NOMO-1 treated with DMSO at 0.1 percent for 48 hours (cell line): Measurements from ENCODE around the gene ANKRD55.
A peak's percentile ranks its signal among the peaks of the same experiment; 100 is the strongest.
"Not testable (repeated sequence)": the region's sequence is repeated elsewhere in the genome, so short reads cannot be mapped to it uniquely, and the experiment has no call there.

Experiments
- DNase-seq: peaks from one replicate; lab custom pipeline; 2025; ENCODE audit not compliant: unreplicated experiment; lab: John Stamatoyannopoulos, UW

The ANKRD55 gene

DNA sequence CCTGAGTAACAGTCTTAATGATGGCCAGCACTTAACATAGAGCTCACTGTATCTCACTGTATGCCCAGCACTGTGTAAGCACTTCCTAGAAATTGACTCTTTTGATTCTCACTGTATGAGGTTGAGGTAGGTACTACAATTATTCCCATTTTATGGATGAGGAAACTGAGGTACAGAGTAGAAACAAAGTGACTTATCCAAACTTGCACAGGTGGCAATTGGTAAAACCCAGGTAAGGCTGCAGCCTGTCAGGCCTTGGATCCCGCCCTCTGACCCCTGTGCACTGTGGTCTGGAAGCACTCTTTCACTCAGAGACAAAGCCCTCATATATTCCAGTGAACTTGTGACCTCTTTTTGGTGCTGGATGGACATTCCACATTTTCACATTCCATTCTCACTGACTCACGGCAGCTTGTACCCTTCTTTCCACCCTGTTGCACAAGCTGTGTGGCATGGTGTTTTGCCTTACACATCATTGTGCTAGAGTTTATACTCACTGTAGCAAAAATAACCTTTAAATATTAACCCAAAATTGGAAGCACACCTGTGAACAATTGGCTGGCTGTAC lies 21.7 kb downstream of the ANKRD55 start:
- DNase-seq: no peak

DNA sequence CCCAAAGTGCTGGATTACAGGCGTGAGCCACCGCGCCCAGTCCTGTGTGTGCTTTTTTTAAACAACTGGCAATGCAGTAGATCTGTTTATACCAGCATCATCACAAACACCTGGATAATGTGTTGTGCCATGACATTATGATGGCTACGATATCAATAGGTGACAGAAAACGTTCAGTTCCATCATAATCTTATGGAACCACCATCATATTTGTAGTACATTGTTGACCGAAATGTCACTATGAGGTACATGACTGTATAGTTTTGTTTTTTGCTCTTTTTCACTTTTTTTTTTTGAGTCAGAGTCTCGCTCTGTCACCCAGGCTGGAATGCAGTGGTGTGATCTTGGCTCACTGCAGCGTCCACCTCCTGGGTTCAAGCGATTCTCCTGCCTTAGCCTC lies 24.4 kb downstream of the ANKRD55 start:
- DNase-seq: no peak

DNA sequence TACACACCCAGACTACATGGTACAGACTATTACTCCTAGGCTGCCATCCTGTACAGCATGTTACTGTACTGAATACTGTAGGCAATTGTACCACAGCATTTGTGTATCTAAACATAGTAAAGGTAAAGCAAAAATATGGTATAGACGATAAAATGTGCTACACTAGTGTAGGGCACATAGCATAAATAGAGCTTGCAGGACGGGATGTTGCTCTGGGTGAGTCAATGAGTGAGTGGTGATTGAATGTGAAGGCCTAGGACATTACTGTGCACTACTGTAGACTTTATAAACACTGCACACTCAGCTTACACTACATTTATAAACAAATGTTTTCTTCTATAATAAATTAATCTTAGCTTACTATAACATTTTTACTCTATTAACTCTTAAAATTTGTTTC lies 25.6 kb downstream of the ANKRD55 start:
- DNase-seq: no peak

DNA sequence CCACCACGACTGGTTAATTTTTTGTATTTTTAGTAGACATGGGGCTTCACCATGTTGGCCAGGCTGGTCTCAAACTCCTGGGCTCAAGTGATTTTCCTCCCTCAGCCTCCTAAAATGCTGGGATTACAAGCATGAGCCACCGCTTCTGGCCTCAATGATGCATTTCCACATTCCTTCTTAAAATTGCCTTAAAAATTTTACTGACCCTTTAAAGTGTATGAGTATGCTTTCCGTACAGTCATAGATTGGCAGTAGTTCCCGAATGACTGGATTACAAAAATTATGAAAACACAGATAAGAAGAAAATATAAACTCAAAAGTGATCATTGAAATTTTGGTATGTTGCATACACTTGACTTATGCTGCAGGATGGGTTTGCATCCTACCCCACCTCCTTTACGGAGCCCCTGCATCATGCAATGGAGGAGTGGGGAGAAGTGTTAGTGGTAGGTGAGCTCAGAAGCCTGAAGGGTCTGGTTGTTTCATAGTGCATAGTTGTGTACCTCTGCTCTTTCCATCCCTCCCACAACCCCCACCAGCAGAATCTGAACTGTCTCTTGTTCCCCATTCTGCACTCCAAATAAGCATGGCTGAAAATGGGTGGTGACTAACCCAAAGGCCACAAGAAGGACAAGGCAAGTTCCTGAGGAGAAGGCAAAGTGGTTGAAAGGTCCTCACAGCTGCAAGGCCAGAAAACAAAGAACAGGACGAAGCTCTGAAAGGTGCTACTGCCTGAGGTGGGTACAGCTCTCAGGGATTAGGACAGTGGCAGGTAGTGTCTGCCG lies 26.8 kb downstream of the ANKRD55 start:
- DNase-seq: no peak

DNA sequence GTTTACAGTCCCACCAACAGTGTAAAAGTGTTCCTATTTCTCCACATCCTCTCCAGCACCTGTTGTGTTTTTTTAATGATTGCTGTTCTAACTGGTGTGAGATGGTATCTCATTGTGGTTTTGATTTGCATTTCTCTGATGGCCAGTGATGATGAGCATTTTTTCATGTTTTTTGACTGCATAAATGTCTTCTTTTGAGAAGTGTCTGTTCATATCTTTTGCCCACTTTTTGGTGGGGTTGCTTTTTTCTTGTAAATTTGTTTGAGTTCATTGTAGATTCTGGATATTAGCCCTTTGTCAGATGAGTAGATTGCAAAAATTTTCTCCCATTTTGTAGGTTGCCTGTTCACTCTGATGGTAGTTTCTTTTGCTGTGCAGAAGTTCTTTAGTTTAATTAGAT lies 29.2 kb downstream of the ANKRD55 start:
- not testable (repeated sequence) for DNase-seq

DNA sequence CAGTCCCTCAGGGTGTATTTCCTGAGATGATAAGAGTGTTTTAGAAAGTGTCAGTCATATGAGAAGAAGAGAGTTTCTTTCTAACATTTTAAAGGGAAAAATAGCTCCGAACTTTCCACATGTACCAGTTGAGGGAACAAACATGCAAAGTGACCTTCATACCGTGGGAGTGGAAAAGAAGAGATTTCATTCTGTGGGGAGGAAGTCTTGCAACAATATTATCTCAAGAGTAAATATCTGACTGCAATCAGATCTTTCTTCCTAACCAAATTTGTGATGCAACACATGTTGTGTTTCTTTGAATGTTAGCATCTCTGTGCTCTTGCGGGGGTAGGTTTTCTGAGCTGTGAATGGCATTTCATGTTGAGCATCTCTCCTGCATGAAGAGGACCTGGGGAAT lies 30.6 kb downstream of the ANKRD55 start:
- DNase-seq: no peak

DNA sequence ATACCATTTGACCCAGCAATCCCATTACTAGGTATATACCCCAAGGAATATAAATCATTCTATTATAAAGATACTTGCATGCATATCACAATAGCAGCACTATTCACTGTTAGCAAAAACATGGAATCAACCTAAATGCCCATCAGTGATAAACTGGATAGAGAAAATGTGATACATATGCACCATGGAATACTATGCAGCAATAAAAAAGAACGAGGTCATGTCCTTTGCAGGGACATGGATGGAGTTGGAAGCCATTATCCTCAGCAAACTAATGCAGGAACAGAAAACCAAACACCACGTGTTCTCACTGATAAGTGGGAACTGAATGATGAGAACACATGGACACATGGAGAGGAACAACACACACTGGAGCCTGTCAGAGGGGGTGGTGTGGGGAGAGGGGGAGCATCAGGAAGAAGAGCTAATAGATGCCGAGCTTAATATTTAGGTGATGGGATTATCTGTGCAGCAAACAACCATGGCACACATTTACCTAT lies 31.3 kb downstream of the ANKRD55 start:
- DNase-seq: not testable (repeated sequence)

DNA sequence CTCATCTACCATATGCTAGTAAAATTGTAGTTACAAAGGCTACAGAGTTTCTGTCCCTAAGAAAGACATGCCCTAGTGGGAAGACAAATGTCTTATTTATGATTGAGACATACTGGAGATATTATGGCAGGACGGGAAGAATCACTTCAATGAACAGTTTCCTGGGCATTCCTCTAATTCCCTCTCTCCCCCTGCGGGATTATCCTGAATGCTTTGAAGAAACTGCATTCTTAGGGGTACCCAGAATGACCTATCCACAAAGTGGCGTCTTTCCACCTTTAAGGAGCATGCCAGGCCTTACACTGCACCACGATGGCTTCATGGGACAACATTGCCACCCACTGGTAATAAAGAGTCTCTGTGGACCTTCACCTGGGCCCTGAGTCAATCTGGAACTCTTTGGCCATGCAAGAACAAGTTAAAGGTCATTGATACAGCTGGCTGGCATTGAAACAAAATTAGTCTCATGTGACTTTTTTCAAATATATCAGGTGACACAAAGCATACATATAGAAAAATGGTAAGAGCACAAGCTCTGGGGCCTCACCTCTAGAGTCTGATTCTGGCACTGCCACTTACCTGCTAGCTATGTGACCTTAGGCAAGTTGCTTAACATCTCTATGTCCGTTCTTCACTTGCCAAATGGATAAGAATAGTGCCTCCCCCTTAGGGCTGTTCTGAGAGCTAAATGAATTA lies 32.0 kb downstream of the ANKRD55 start:
- DNase-seq: peak; percentile 79

DNA sequence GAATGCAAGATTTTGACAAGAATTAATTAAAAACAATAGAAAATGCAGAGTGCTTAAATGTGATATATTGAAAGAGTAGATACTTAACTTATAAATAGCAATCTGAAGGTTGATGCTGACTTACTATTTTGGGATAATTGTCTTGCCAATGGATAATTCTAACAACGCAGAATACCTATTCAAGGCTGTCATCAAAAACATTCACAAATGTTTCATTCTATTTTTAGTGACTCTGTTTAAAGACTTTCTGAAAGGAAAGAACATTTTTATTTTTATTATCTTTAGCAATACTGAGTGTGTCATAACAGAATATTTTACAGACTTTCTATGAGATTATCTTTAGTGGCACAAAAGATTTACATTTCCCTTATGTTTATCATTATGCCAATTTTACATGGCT lies 38.1 kb downstream of the ANKRD55 start:
- DNase-seq: no peak

DNA sequence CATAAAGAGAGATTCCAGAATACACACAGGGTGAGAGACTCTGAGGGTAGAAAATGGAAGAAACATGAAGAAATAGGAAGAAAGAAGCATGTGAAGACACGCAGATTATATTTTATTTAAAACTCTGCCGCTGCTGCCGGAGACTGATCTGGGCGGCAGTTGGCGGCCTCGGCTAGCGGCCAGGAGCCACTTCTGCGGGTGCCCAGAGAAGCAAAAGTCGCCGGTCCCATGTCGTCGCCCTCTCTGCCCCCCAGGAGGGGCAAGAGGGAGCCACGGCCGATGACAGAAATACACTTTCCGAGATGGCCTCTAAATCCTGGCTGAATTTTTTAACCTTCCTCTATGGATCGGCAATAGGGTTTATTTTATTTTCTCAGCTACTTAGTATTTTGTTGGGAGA lies 40.9 kb downstream of the ANKRD55 start:
- DNase-seq: no peak

DNA sequence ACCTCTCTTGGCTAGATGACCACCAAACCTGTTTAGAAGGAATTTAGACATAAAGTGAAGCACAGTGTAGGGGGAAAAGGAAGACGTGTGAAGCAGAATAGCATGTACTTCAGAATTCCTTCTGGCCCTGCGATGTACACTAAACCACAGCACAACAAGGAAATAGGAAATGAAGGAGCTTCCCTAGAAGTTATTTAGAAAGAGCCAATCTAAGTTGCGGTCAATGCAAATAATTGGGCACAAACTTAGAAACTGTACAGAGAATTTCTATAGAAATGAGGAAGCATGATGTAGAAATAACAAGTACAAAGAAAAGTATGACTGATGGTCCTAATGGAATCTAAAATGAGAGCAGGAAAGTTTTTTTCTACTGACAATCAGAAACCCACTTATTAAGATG lies 41.5 kb downstream of the ANKRD55 start:
- DNase-seq: peak; percentile 79

DNA sequence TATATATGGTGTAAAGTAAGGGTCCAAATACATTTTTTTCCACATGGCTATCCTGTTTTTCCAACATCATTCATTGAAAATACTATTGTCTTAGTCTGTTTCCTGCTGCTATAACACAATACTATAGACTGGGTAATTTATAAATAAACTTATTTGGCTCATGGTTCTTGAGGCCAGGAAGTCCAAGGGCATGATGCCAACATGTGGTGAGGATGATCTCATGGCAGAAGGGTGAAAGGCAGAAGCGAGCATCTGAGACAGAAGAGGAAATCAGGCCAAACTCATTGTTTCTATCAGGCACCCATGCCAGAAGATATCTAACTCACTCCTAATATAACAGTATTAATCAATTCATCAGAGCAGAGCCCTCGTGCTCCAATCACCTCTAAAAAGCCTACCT lies 42.6 kb downstream of the ANKRD55 start:
- no peak for DNase-seq

DNA sequence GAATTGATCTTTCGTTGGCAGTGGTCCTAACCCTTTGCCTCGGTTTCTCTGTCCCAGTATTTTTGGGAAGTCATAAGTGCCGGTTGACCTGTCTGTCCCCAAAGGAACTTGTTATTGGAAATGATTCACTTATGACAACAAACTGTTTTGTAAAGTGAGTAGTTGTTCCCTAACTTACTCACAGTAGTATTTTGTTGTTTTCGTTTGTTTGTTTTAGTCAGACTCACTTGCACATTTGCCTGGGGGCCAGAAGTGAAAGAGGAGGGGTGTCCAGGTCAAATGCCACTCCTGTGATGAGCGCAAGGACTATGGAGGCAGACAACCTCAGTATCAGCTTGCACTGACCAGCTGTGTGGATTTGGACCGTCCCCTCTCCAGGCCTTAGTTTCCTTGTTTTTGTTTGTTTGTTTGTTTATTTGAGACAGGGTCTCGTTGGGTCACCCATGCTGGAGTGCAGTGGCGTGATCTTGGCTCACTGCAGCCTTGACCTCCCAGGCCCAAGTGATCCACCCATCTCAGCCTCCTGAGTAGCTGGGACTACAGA lies 47.3 kb downstream of the ANKRD55 start:
- no peak for DNase-seq

DNA sequence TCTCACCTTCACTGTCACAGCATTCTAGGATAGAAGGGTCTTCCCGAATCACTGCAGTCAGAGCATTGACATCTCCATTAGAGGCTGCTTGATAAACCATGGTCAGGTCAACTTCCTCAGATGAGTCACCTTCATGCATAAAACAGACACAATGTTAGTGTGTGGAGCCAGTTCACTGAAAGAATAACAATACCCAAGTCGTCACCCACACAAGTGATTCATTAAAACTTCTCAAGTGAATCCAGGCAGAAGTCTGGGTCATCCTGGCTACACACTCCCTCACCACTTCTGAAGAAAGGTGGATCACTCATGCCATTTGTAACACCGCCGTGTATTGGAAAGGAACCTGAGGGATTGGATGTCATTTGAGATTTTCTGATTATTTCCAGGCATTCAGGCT lies 49.6 kb downstream of the ANKRD55 start:
- DNase-seq: peak; percentile 53

DNA sequence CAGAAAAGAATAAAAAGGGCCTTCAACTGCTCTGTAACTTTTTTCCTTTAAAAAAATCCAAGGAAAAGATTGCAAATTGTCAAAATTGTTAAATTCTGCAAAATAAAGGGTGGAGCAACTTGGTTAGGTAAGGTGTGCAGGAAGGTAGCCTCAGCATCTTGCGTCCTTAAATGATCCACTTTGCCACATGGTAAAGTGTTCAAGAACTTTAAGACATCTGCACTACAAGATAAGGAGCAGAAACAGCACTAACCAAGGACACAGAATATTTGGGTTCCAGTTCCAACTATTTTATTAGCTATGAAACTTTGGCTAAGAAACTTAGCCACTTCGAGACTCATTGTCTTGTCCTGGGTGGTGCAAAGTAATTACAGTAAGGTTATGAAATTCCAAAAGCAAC lies 53.7 kb downstream of the ANKRD55 start:
- DNase-seq: no peak

DNA sequence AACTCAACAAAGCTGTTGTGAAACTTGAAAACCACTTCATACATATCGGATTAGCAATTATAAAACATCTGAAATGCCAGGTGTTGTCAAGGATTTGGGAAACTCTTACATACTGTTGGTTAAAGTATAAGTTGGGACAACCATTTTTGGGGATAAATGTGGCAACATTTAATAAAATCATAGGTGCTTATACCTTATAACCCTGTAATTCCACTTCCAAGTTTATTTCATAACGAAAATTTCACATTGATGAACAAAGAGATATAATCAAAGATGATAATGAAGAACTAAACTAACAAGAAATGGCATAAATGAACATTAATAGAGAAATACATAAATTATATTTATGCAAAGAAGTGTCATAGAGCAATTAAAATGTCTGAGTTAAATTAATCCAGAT lies 54.3 kb downstream of the ANKRD55 start:
- no peak for DNase-seq

DNA sequence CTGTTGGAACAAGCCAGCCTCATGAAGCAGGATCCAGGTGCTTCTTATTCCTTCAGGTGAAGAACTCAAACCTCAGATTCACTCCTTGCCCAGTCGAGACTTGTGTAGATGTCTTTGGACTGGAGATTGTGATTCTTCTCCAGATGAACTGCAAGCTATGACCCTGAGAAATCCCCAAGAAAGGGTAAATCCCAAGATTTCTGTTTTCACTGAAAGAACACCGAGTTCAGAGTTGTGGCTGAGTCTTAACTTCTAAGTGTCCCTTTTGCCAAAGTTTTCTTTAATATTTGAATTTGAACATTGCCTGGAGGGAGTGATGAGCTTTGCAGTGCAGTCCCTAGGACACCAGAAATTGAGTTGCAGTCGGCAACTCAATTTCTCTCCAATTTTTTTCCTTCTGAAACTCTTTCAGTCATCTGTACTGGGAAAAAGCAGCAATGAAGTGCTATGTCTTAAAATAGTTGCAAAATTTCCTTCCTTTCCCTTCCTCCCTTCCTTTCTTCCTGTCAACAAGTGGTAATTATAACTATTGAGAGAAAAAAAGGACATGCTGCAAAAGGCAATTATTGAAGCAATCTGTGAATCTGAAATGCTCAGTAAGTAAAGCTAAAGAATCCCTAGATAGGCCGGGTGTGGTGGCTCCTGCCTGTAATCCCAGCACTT lies 56.1 kb downstream of the ANKRD55 start:
- no peak for DNase-seq

DNA sequence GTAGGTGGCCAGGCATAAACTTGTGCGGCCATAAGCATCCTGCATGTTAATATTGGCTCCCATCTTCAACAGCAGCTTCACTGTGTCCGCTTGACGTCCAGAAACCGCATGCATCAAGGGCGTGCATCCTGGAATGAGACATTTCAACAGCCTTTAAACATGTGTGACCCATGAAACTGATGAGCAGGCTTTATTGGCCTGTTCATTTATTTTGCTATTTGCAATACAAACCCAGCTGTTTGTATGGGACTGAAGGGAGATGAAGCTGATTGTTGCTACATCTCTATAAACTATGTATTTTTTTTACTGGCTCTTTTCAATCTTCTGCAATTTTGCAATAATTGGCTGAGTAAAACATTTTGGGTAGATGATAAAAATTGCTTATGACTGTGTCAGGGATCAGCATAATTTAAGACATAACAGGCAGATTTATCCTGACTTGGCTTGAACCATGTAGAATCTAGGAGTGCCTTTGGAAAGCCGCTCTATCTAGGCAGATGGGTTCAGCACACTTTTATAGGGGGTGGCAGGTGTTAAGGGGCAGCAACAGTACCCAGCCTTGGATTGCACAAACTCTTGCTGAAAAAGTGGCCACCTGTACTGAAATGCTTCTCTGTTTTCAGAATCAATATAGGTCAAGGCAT lies 56.9 kb downstream of the ANKRD55 start:
- peak; percentile 26 for DNase-seq

DNA sequence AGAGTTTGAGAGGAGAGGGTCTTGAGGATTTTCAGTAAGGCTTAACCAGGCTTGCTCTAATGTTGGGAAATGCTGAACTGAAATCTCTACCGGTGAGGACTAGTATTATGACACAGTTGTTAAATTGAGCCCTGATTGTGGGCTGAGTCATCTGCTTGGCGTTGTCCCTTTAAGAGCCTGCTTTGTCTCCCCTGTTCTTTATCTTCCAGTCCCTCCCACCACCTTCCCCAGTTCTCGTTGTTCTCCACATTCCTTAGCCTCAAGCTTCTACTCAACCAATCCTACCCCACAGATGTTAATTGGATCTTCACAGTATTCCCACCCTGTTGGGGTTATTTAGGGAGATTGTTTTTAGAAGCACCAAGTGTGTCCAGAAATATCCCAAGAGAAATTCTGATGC lies 57.6 kb downstream of the ANKRD55 start:
- peak; percentile 84 for DNase-seq

DNA sequence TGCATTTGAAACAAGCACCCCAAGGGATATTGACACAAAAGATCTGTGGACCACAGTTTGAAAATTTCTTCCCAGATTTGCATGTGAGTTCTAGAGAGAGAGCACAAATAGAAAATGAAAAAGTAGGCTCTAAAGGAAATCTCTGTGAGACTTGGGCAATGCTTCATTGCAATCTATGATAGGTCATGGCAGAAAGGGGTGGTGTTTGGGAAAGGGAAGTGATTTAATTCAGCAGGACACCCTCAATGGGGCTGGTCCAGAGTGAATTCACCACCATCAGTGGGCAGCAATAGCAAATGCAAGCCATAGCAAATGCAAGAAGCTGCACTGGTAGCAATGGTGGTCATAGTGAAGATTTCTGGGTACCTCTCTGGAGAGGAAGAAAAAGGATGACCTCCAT lies 58.1 kb downstream of the ANKRD55 start:
- DNase-seq: peak; percentile 42

DNA sequence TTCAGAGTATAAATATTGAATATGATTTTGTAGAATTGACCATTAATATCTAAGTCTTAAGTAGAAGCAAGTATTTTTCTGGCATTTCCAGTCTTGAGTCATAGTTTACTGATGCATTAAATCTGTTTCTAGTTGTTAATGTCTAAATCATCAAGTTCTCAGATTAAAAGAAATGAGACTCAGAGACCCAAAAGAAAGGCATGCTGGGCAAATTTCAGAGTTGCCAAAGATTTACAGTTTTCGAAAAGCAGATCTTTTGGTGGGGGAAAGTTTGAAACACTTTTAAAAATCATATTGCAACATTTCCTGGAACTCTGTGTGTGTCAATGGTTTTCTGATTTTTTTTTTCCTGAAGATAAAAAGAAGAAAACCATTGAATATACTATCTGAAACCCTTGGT lies 60.9 kb downstream of the ANKRD55 start:
- DNase-seq: peak; percentile 63
